Measurements from ENCODE around the gene CEP95. TPM values are rescaled to one million over a fixed set of nuclear protein-coding genes. Genes with fewer than 3 reads are reported as not detected.

The CEP95 gene
- polyA plus RNA-seq, 2 donors = 16.7 to 33.3 TPM

DNA sequence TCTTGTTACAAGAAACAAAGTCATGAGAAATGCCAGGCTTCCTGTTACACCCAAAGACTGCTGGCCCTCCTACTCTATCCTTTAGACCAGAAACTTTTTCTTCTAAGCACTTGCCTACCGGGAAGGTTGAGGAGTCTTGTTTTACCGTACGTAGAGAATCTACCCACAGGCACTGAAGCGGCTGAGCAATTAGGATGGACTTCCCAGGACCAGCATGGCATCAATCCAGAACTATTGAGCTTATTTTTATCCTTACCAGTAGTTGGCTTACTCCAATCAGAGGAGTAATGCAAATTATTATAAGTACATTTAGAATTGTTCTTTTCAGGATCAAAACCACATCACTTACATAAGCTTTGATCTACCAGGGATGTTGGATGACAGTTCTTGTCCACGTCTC is 25.6 kb downstream of the CEP95 start:
- no peaks in the 10 kb centered on the region for H3K4me1 ChIP-seq (ENCODE audit: control insufficient read depth in 2 of 2, insufficient read depth in 2 of 2, low read length in 1 of 2)
- 88 to 90% methylated on average over 5 of the region's 5 CpGs for WGBS, 2 donors
- H3K36me3 ChIP-seq (ENCODE audit: control insufficient read depth in 2 of 2, insufficient read depth in 2 of 2, low read length in 1 of 2) = peaks cover 14 to 16% of the 10 kb centered on the region in 2 donors
- no peak overlapping the region for H3K4me3 ChIP-seq (ENCODE audit: low read depth in 1 of 2, low read length in 2 of 2)
- no peaks in the 10 kb centered on the region for H3K27me3 ChIP-seq (ENCODE audit: control insufficient read depth in 1 of 2, insufficient read depth in 2 of 2, low read length in 2 of 2)
- no peak overlapping the region for H3K27ac ChIP-seq (ENCODE audit: low read depth in 2 of 2, low read length in 1 of 2)
- H3K9me3 ChIP-seq (ENCODE audit: control insufficient read depth in 2 of 2, insufficient read depth in 1 of 2, low read depth in 1 of 2, low read length in 1 of 2) = no peaks in the 10 kb centered on the region

DNA sequence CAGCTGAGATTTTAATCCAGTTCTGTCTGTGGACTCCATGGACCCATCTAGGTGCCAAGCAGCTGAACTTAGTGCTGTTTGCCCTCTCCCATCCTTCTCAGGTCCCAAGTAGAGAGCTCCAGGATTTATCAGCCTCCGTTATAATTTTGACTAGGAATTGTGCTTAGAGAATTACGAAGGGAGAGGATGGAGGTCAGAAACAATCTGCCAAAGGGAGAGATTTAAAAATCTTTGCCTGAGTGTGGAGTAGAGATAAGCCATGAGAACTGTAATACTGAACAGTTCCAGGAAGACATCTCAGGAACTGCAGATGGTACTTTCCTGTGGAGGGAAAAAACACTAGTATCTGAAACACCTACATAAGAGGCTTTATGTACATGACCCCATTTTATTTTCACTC is 27.0 kb downstream of the CEP95 start:
- no peaks in the 10 kb centered on the region for H3K9me3 ChIP-seq (ENCODE audit: control insufficient read depth in 2 of 2, insufficient read depth in 1 of 2, low read depth in 1 of 2, low read length in 1 of 2)
- no peak overlapping the region for H3K4me3 ChIP-seq (ENCODE audit: low read depth in 1 of 2, low read length in 2 of 2)
- H3K27me3 ChIP-seq (ENCODE audit: control insufficient read depth in 1 of 2, insufficient read depth in 2 of 2, low read length in 2 of 2) = no peaks in the 10 kb centered on the region
- H3K36me3 ChIP-seq (ENCODE audit: control insufficient read depth in 2 of 2, insufficient read depth in 2 of 2, low read length in 1 of 2) = peaks cover 15 to 16% of the 10 kb centered on the region in 2 donors
- WGBS, 2 donors = 83 to 94% methylated on average over 2 of the region's 2 CpGs
- no peaks in the 10 kb centered on the region for H3K4me1 ChIP-seq (ENCODE audit: control insufficient read depth in 2 of 2, insufficient read depth in 2 of 2, low read length in 1 of 2)
- H3K27ac ChIP-seq (ENCODE audit: low read depth in 2 of 2, low read length in 1 of 2) = no peak overlapping the region

DNA sequence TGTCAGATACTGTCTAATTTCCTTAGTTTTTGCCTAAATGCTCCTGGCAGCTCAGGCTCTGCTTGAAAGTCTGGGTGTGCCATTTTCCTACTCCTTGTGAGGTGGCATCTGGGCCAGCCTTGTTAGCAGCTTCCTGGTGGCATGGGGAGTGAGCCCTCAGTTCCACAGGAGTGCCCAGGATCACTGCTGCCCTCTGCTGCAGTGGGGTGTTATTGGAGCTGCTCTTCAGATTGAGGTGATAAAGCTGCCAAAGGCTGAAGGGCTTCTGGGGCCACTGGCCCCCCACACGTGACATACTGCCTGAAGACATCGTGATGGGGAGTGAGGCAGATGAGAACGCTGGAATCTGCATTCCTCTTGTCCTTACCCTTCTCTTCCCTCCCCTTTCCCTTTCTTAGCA is 27.4 kb downstream of the CEP95 start:
- Histone ChIP-seq H3K4me3 (ENCODE audit: low read depth in 1 of 2, low read length in 2 of 2) (no peak overlapping the region), H3K27ac (ENCODE audit: low read depth in 2 of 2, low read length in 1 of 2) (no peak overlapping the region), H3K4me1 (ENCODE audit: control insufficient read depth in 2 of 2, insufficient read depth in 2 of 2, low read length in 1 of 2) (no peaks in the 10 kb centered on the region), H3K27me3 (ENCODE audit: control insufficient read depth in 1 of 2, insufficient read depth in 2 of 2, low read length in 2 of 2) (no peaks in the 10 kb centered on the region), H3K9me3 (ENCODE audit: control insufficient read depth in 2 of 2, insufficient read depth in 1 of 2, low read depth in 1 of 2, low read length in 1 of 2) (no peaks in the 10 kb centered on the region), H3K36me3 (ENCODE audit: control insufficient read depth in 2 of 2, insufficient read depth in 2 of 2, low read length in 1 of 2) (peaks cover 16% of the 10 kb centered on the region in 2 donors)
- 78% methylated on average over 3 of the region's 3 CpGs for WGBS, 2 donors

DNA sequence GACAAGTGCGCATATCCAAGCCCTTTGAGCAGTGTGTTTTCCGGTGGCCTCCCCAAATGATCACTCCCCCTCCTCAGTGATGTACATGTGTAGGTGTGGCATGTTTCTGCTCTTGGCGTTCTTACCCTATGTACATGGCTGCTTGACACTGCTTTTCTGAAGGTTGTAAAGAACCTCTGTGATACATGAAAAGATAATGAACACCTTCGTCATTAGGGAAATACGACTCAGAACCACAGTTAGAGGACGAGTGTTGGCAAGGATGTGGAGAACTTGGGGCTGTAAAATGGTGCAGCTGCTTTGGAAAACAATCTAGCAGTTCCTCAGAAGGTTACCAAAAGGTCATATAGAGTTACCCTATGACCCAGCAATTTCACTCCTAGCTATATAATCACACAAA is 28.6 kb downstream of the CEP95 start:
- Histone ChIP-seq H3K9me3 (ENCODE audit: control insufficient read depth in 2 of 2, insufficient read depth in 1 of 2, low read depth in 1 of 2, low read length in 1 of 2) (no peaks in the 10 kb centered on the region), H3K4me1 (ENCODE audit: control insufficient read depth in 2 of 2, insufficient read depth in 2 of 2, low read length in 1 of 2) (no peaks in the 10 kb centered on the region), H3K4me3 (ENCODE audit: low read depth in 1 of 2, low read length in 2 of 2) (no peak overlapping the region), H3K27ac (ENCODE audit: low read depth in 2 of 2, low read length in 1 of 2) (no peak overlapping the region), H3K36me3 (ENCODE audit: control insufficient read depth in 2 of 2, insufficient read depth in 2 of 2, low read length in 1 of 2) (peaks cover 16 to 20% of the 10 kb centered on the region in 2 donors), H3K27me3 (ENCODE audit: control insufficient read depth in 1 of 2, insufficient read depth in 2 of 2, low read length in 2 of 2) (no peaks in the 10 kb centered on the region)
- 79% methylated on average over 6 of the region's 6 CpGs for WGBS, 2 donors

- no peaks in the 10 kb centered on the region for H3K27me3 ChIP-seq (ENCODE audit: control insufficient read depth in 1 of 2, insufficient read depth in 2 of 2, low read length in 2 of 2)
- no peaks in the 10 kb centered on the region for H3K4me1 ChIP-seq (ENCODE audit: control insufficient read depth in 2 of 2, insufficient read depth in 2 of 2, low read length in 1 of 2)
- no peak overlapping the region for H3K27ac ChIP-seq (ENCODE audit: low read depth in 2 of 2, low read length in 1 of 2)
- H3K4me3 ChIP-seq (ENCODE audit: low read depth in 1 of 2, low read length in 2 of 2) = no peak overlapping the region
- no peaks in the 10 kb centered on the region for H3K9me3 ChIP-seq (ENCODE audit: control insufficient read depth in 2 of 2, insufficient read depth in 1 of 2, low read depth in 1 of 2, low read length in 1 of 2)
- H3K36me3 ChIP-seq (ENCODE audit: control insufficient read depth in 2 of 2, insufficient read depth in 2 of 2, low read length in 1 of 2) = peaks cover 14 to 17% of the 10 kb centered on the region in 2 donors
- WGBS, 2 donors = 85 to 88% methylated on average over 2 of the region's 2 CpGs
Observed at GRCh38 chr17:64536913-64537312, 30.1 kb downstream of the CEP95 start.

DNA sequence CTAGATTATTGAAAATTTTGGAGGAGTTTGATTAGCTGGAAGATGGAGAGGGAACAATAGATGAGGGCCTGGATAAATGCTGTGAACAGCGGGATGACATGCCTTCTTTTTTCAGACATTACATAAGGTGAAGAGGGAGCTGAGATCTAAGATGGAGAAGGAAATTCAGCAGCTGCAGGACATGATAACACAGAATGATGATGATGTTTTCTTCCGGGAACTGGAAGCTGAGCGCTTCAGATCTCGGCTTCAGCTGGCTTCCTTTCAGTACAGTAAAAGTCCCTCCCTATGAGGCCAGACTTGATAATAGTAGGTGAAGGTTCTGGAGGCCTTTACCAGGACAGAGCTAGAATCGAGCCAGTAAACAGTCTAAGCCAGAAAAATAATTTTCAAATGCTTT is 30.7 kb downstream of the CEP95 start:
- H3K4me1 ChIP-seq (ENCODE audit: control insufficient read depth in 2 of 2, insufficient read depth in 2 of 2, low read length in 1 of 2) = no peaks in the 10 kb centered on the region
- H3K36me3 ChIP-seq (ENCODE audit: control insufficient read depth in 2 of 2, insufficient read depth in 2 of 2, low read length in 1 of 2) = peaks cover 9 to 12% of the 10 kb centered on the region in 2 donors
- no peak overlapping the region for H3K27ac ChIP-seq (ENCODE audit: low read depth in 2 of 2, low read length in 1 of 2)
- 83 to 92% methylated on average over 5 of the region's 5 CpGs for WGBS, 2 donors
- no peaks in the 10 kb centered on the region for H3K27me3 ChIP-seq (ENCODE audit: control insufficient read depth in 1 of 2, insufficient read depth in 2 of 2, low read length in 2 of 2)
- H3K4me3 ChIP-seq (ENCODE audit: low read depth in 1 of 2, low read length in 2 of 2) = no peak overlapping the region
- no peaks in the 10 kb centered on the region for H3K9me3 ChIP-seq (ENCODE audit: control insufficient read depth in 2 of 2, insufficient read depth in 1 of 2, low read depth in 1 of 2, low read length in 1 of 2)

GRCh38 chr17:64538508-64539130 is 31.8 kb downstream of the CEP95 start:
- no peaks in the 10 kb centered on the region for H3K4me1 ChIP-seq (ENCODE audit: control insufficient read depth in 2 of 2, insufficient read depth in 2 of 2, low read length in 1 of 2)

DNA sequence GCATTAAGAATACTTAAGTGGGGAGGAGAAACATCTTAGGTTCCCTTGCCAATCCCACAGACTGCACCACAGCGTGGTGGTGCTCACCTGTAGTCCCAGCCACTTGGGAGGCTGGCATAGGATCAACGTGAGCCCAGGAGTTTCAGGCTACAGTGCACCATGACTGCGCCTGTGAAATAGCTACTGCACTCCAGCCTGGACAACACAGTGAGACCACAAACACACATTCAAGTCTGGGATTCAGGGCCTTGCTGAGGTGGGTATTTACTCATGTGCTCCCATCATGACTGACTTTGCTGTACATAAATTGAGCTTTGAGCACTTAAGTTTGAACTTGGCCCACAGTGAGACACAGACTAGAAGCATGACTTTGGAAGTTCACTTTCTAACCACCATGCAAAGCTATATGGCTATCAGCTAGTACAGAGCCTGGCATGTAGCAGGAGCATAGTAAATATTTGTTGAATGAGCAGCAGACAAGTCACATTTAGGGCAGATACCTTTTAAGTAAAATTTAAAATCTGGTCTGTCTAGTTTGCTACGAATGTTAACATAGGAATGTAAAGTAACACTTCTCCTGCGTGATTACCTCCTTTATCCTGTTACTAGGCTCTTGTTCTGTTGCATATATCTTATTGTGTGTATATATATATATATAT is 33.5 kb downstream of the CEP95 start:
- no peaks in the 10 kb centered on the region for H3K27me3 ChIP-seq (ENCODE audit: control insufficient read depth in 1 of 2, insufficient read depth in 2 of 2, low read length in 2 of 2)
- 89 to 92% methylated on average over 5 of the region's 5 CpGs for WGBS, 2 donors
- no peaks in the 10 kb centered on the region for H3K4me1 ChIP-seq (ENCODE audit: control insufficient read depth in 2 of 2, insufficient read depth in 2 of 2, low read length in 1 of 2)
- no peak overlapping the region for H3K4me3 ChIP-seq (ENCODE audit: low read depth in 1 of 2, low read length in 2 of 2)
- H3K27ac ChIP-seq (ENCODE audit: low read depth in 2 of 2, low read length in 1 of 2) = no peak overlapping the region
- H3K9me3 ChIP-seq (ENCODE audit: control insufficient read depth in 2 of 2, insufficient read depth in 1 of 2, low read depth in 1 of 2, low read length in 1 of 2) = no peaks in the 10 kb centered on the region
- peaks cover 5 to 6% of the 10 kb centered on the region in 2 donors for H3K36me3 ChIP-seq (ENCODE audit: control insufficient read depth in 2 of 2, insufficient read depth in 2 of 2, low read length in 1 of 2)

More at GRCh38 chr17:64538508-64539130, 31.8 kb downstream of the CEP95 start:
- no peak overlapping the region for H3K4me3 ChIP-seq (ENCODE audit: low read depth in 1 of 2, low read length in 2 of 2)
- H3K9me3 ChIP-seq (ENCODE audit: control insufficient read depth in 2 of 2, insufficient read depth in 1 of 2, low read depth in 1 of 2, low read length in 1 of 2) = no peaks in the 10 kb centered on the region
- H3K36me3 ChIP-seq (ENCODE audit: control insufficient read depth in 2 of 2, insufficient read depth in 2 of 2, low read length in 1 of 2) = peaks cover 9 to 11% of the 10 kb centered on the region in 2 donors
- H3K27ac ChIP-seq (ENCODE audit: low read depth in 2 of 2, low read length in 1 of 2) = no peak overlapping the region
- H3K27me3 ChIP-seq (ENCODE audit: control insufficient read depth in 1 of 2, insufficient read depth in 2 of 2, low read length in 2 of 2) = no peaks in the 10 kb centered on the region
- WGBS, 2 donors = 86 to 90% methylated on average over 7 of the region's 7 CpGs

DNA sequence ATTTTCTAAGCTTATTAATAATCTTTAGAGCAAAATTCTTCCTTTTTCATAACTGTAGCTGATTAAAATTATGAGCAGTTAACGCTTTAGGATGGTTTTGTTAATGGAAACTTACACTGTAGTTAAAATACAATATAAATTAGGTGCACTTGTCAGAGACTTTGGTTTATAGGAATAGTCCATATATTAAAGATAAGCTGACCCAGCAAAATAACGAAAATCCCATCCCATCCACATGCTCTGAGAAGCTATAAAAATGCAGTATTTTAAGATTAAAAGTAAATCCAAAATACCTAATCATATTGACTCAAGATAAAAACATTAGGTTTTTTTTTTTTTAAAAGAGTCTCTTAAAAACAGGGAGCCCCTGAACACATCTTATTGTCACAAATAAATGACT is 38.0 kb downstream of the CEP95 start:
- H3K9me3 ChIP-seq (ENCODE audit: control insufficient read depth in 2 of 2, insufficient read depth in 1 of 2, low read depth in 1 of 2, low read length in 1 of 2) = no peaks in the 10 kb centered on the region
- H3K27ac ChIP-seq (ENCODE audit: low read depth in 2 of 2, low read length in 1 of 2) = no peak overlapping the region
- WGBS, 2 donors = 94 to 100% methylated on average over 2 of the region's 2 CpGs
- H3K36me3 ChIP-seq (ENCODE audit: control insufficient read depth in 2 of 2, insufficient read depth in 2 of 2, low read length in 1 of 2) = peaks cover 4 to 8% of the 10 kb centered on the region in 2 donors
- no peaks in the 10 kb centered on the region for H3K27me3 ChIP-seq (ENCODE audit: control insufficient read depth in 1 of 2, insufficient read depth in 2 of 2, low read length in 2 of 2)
- no peaks in the 10 kb centered on the region for H3K4me1 ChIP-seq (ENCODE audit: control insufficient read depth in 2 of 2, insufficient read depth in 2 of 2, low read length in 1 of 2)
- H3K4me3 ChIP-seq (ENCODE audit: low read depth in 1 of 2, low read length in 2 of 2) = no peak overlapping the region

DNA sequence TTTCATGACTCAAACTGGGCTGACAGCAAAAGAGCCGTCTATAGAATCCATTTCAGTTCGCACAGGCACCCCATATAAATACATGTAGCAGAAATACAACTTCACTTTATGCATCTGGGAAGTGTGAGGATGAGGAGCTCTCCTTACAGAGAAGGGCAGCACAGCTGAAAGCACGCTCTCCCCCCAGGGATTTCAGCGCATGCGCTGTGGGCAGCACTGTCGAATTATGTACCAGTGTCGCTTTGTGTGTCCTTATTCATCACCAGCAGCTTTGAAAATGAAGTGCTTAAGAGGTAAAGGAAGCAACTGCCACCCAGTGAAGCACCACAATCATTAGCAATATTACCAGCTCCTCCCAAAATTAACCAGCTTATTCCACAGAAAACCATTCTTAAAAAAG is 39.9 kb downstream of the CEP95 start:
- Histone ChIP-seq H3K9me3 (ENCODE audit: control insufficient read depth in 2 of 2, insufficient read depth in 1 of 2, low read depth in 1 of 2, low read length in 1 of 2) (no peaks in the 10 kb centered on the region), H3K27me3 (ENCODE audit: control insufficient read depth in 1 of 2, insufficient read depth in 2 of 2, low read length in 2 of 2) (no peaks in the 10 kb centered on the region), H3K27ac (ENCODE audit: low read depth in 2 of 2, low read length in 1 of 2) (no peak overlapping the region), H3K4me3 (ENCODE audit: low read depth in 1 of 2, low read length in 2 of 2) (no peak overlapping the region), H3K4me1 (ENCODE audit: control insufficient read depth in 2 of 2, insufficient read depth in 2 of 2, low read length in 1 of 2) (no peaks in the 10 kb centered on the region), H3K36me3 (ENCODE audit: control insufficient read depth in 2 of 2, insufficient read depth in 2 of 2, low read length in 1 of 2) (peaks cover 0 to 7% of the 10 kb centered on the region in 2 donors)
- WGBS, 2 donors = 85 to 92% methylated on average over 7 of the region's 7 CpGs
